Heart right ventricle (tissue), 16 donors: ENCODE measurements around the gene HOMER3. TPM values are rescaled to one million over a fixed set of nuclear protein-coding genes. Genes with fewer than 3 reads are reported as not detected.

Source experiments
- ATAC-seq, 8 donors: fragments of 200-7000 bp; cut with Tn5 transposase; one replicate each; pipeline ENCODE4 v1.9.1; 2020; ENCODE audit warnings: mild to moderate bottlenecking in 8 of 8, moderate library complexity in 8 of 8, moderate number of reproducible peaks in 1 of 8
- DNase-seq, 2 donors: peaks; one replicate each; pipeline ENCODE4 v3.0.0-alpha.2; 2020
- H3K27ac ChIP-seq, 10 donors: fragments of 200-600 bp; sonication (generic) in 2 of 10; one replicate each; pipeline versions ENCODE4 v1.5.0 to v1.8.0; 2020 to 2022; ENCODE audit warnings: mild to moderate bottlenecking in 3 of 10
- H3K27me3 ChIP-seq, 7 donors: fragments of 200-600 bp; one replicate each; pipeline ENCODE4 v1.8.0; 2021 to 2022; ENCODE audit warnings: mild to moderate bottlenecking in 2 of 7
- H3K36me3 ChIP-seq, 9 donors: fragments of 200-600 bp; sonication (generic) in 1 of 9; one replicate each; pipeline versions ENCODE4 v1.5.0 to v1.8.0; 2020 to 2022; ENCODE audit warnings: mild to moderate bottlenecking in 2 of 9
- H3K4me1 ChIP-seq, 9 donors: fragments of 200-600 bp; sonication (generic) in 1 of 9; one replicate each; pipeline versions ENCODE4 v1.5.0 to v1.8.0; 2020 to 2022; ENCODE audit warnings: mild to moderate bottlenecking in 4 of 9
- H3K4me3 ChIP-seq, 10 donors: fragments of 200-600 bp; sonication (generic) in 2 of 10; one replicate each; pipeline versions ENCODE4 v1.5.0 to v1.8.0; 2020 to 2022; ENCODE audit warnings: mild to moderate bottlenecking in 7 of 10, moderate library complexity in 2 of 10
- H3K9me3 ChIP-seq, 11 donors: fragments of 200-600 bp in 10 of 11; sonication (generic) in 2 of 11; one replicate each; pipeline versions ENCODE4 v1.5.0 to v1.8.0; 2013 to 2022; ENCODE audit warnings: mild to moderate bottlenecking in 2 of 11, control low read depth in 1 of 11, moderate library complexity in 1 of 11
- CTCF ChIP-seq, 9 donors: fragments of 200-600 bp; sonication (generic) in 2 of 9; IDR thresholded peaks; one replicate each; pipeline versions ENCODE4 v1.5.0 to v1.8.0; 2021 to 2022; ENCODE audit warnings: antibody characterized with exemption in 9 of 9, mild to moderate bottlenecking in 5 of 9, moderate library complexity in 1 of 9
- WGBS, 2 donors: extraction: QIAGEN DNeasy Blood & Tissue Kit; methylation state at CpG; one replicate each; pipeline ENCODE4 v1.1.7; 2013; ENCODE audit warnings: inconsistent platforms in 1 of 2; 5-methylcytosine and 5-hydroxymethylcytosine counted together
- intact Hi-C, 10 donors: fragments of 100-400 bp; cut with DNase I; formaldehyde crosslinking; loops; one replicate each; pipeline versions ENCODE4 v1.11.1 to v1.14.2; 2022
- polyA plus RNA-seq, 2 donors: library from polyadenylated mRNA; stranded (reverse); fragments of 200-250 nt; gene quantifications; one replicate each; pipeline ENCODE4 v1.2.3, GENCODE V29; 2013
- total RNA-seq, 10 donors: library from RNA; stranded (reverse); fragmentation: NEBNext Ultra II Directional in 3 of 10; extraction: Animal tissue kit (Norgen Biotek cat#: 25700) in 3 of 10; gene quantifications; one replicate each; pipeline versions ENCODE4 v1.2.1 to v1.2.4, GENCODE V29; 2021 to 2023
- donor health status: Arrhythmogenic right ventricular cardiomyopathy.
- donor health status: ischemic (EF 13 %, LVEDD 7.1; RV severe dilation, severe dysfunction).
- donor health status: healthy with polysubstance abuse.
- donor health status: DM: no; HTN: yes; CAD: no.
- donor health status: DM: no; HTN: no; CAD: no.
- donor health status: ischemic (EF 25% LVEDD 6.9; RV normal size, moderate dysfunction).
- donor health status: ischemic (EF 25% LVEDD 5.7; RV mildly dilated, moderate dysfunction).
- donor health status: healthy.
- donor health status: DM: yes; HTN: yes; CAD: no.
- donor health status: Ischemic cardiomyopathy.
- donor health status: ischemic (EF 35%, LVEDD 5.7; RV mildly dilated, moderate dysfunction).
- donor health status: nonischemic (EF 11% LVEDD 7.7; RV severe dilation, severe dysfunction).
- donor health status: DM: yes; HTN: yes; CAD: no.
- donor health status: PGD.
- donor health status: ischemic (EF 29% LVEDD 5.4; RV normal size, mild dysfunction).
- donor health status: nonischemic (EF 23%, LVEDD 6.1; RV moderate dilation, normal function).

HOMER3 gene
- total and polyA plus RNA-seq, 12 donors, result 10.4 to 24.8 (median 14.8) TPM

- intact Hi-C loops, result no loop called here
- no peak for TF ChIP-seq CTCF (IDR thresholded peaks at IDR 0.05)
- Histone ChIP-seq H3K4me1 (peaks cover 0 to 7% (median 0%) of the 10 kb centered on the region in 9 donors), H3K36me3 (peaks cover 0 to 90% (median 10%) of the 10 kb centered on the region in 9 donors), H3K9me3 (no peaks in the 10 kb centered on the region), H3K27ac (no peak overlapping the region), H3K27me3 (no peaks in the 10 kb centered on the region), H3K4me3 (peak overlapping the region in 1 of 10 donors; percentile 36)
- peak in 2 of 8 donors; percentile 2 to 15 for ATAC-seq
- 85 to 88% methylated on average over 34 of the region's 34 CpGs for WGBS, 2 donors
- DNase-seq, result no peak
Observed at GRCh38 chr19:18931316-18932162, 9.5 kb downstream of the HOMER3 start.

GRCh38 chr19:18929311-18929710 lies 11.7 kb downstream of the HOMER3 start:
- intact Hi-C loops, result no loop called here
- no peak overlapping the region for H3K4me3 ChIP-seq
- 92 to 93% methylated on average over 25 of the region's 25 CpGs for WGBS, 2 donors
- no peak for DNase-seq
- peaks cover 0 to 92% (median 20%) of the 10 kb centered on the region in 9 donors for H3K36me3 ChIP-seq
- H3K9me3 ChIP-seq, result no peaks in the 10 kb centered on the region
- ATAC-seq, result no peak
- no peak overlapping the region for H3K27ac ChIP-seq
- no peaks in the 10 kb centered on the region for H3K27me3 ChIP-seq
- no peak for TF ChIP-seq CTCF (IDR thresholded peaks at IDR 0.05)
- H3K4me1 ChIP-seq, result peaks cover 0 to 7% (median 0%) of the 10 kb centered on the region in 9 donors

- Histone ChIP-seq H3K27me3 (no peaks in the 10 kb centered on the region), H3K4me3 (no peak overlapping the region), H3K27ac (no peak overlapping the region), H3K4me1 (peaks cover 0 to 5% (median 0%) of the 10 kb centered on the region in 9 donors), H3K36me3 (peaks cover 0 to 92% (median 24%) of the 10 kb centered on the region in 9 donors), H3K9me3 (no peaks in the 10 kb centered on the region)
- WGBS, 2 donors, result 90 to 91% methylated on average over 26 of the region's 26 CpGs
- intact Hi-C loops, result no loop called here
- ATAC-seq (no peak), DNase-seq (no peak)
- TF ChIP-seq CTCF (IDR thresholded peaks at IDR 0.05), result no peak
Observed at GRCh38 chr19:18928018-18928805, 12.8 kb downstream of the HOMER3 start.

GRCh38 chr19:18924684-18925213 lies 16.3 kb downstream of the HOMER3 start:
- intact Hi-C loops, result no loop called here
- TF ChIP-seq CTCF (IDR thresholded peaks at IDR 0.05), result no peak
- no peak overlapping the region for H3K4me3 ChIP-seq
- WGBS, 2 donors, result 92 to 95% methylated on average over 15 of the region's 15 CpGs
- no peaks in the 10 kb centered on the region for H3K27me3 ChIP-seq
- H3K9me3 ChIP-seq, result no peaks in the 10 kb centered on the region
- peaks cover 0 to 90% (median 35%) of the 10 kb centered on the region in 9 donors for H3K36me3 ChIP-seq
- DNase-seq, result no peak
- no peak for ATAC-seq
- H3K27ac ChIP-seq, result no peak overlapping the region
- H3K4me1 ChIP-seq, result peaks cover 8 to 15% (median 13%) of the 10 kb centered on the region in 9 donors
